ENCODE results near the gene RASSF3. TPM values are rescaled to one million over a fixed set of nuclear protein-coding genes. Genes with fewer than 3 reads are reported as not detected.

RASSF3 gene
- polyA plus RNA-seq, 3 donors, result 6.6 to 77.9 (median 14.5) TPM

DNA sequence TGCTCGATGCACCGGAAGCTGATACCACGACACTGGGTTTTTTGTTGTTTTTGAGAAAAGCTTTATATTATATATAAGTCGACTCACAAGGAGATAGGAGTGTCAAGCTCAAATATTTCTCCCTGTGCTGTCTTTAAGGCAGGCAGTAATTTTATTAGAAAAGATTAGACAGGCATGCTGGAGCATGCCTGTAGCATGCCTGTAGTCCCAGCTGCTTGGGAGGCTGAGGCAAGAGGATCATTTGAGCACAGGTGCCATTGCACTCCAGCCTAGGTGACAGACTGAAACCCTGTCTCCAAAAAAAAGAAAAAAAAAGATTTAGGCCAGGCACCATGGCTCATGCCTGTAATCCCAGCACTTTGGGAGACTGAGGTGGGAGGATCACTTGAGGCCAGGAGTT is 97.1 kb downstream of the RASSF3 start:
- no peaks in the 10 kb centered on the region for H3K9me3 Mint-ChIP-seq
- intact Hi-C loops (cut with micrococcal nuclease), result no loop called here
- WGBS (ENCODE audit: insufficient coverage), result no CpG with 5 or more reads among the region's 4 CpGs

DNA sequence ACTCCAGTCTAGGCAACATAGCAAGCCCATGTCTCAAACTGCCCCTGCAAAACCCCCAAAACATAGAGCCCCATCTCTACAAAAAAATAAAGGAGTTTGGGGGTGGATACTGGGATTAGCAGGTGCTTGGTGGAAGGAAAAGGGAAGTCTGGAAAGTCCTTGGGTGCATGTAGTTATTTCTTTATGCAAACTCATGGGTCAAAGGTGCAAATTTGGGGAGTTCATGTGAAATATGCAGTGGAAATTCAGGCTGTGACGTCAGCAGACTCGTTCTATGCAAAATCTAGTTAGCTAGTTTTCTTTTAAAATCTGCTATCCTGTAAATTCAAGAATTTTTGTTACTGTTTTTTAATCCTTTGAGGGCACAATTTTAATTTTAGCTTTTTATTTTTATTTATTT is 97.6 kb downstream of the RASSF3 start:
- H3K27me3 ChIP-seq (ENCODE audit: control insufficient read depth in 2 of 2, insufficient read depth in 2 of 2, low read length in 2 of 2), result no peaks in the 10 kb centered on the region
- H4K20me1 ChIP-seq (ENCODE audit: insufficient read depth, low read length), result peaks cover 19% of the 10 kb centered on the region
- Mint-ChIP-seq H3K4me1 (peaks cover 6% of the 10 kb centered on the region), H3K27ac (peak overlapping the region in 3 of 7 donors; percentile 3 to 56 (median 46)), H3K36me3 (peaks cover 43 to 69% of the 10 kb centered on the region in 2 donors), H3K4me3 (no peak overlapping the region), H3K9me3 (no peaks in the 10 kb centered on the region), H3K27me3 (ENCODE audit: low read depth in 3 of 3) (no peaks in the 10 kb centered on the region)
- peak in 1 of 3 donors; percentile 73 for DNase-seq
- WGBS (ENCODE audit: insufficient coverage), result 67% methylated on average over 2 of the region's 2 CpGs
- no peak overlapping the region for H3K4me3 ChIP-seq (replicated peaks in 1 of 3; ENCODE audit: low read depth in 2 of 3, low read length in 3 of 3)
- H3K9me3 ChIP-seq (replicated peaks in 1 of 2; ENCODE audit: control insufficient read depth in 1 of 2, insufficient read depth in 1 of 2, low read length in 2 of 2), result no peaks in the 10 kb centered on the region
- H3K4me1 ChIP-seq (ENCODE audit: control insufficient read depth in 1 of 2, insufficient read depth in 2 of 2, low read length in 2 of 2), result peaks cover 4 to 6% of the 10 kb centered on the region in 2 donors
- no peak overlapping the region for H3K9ac ChIP-seq (ENCODE audit: insufficient read depth, low read length, poor library complexity, severe bottlenecking)
- peaks cover 5 to 44% of the 10 kb centered on the region in 2 donors for H3K36me3 ChIP-seq (replicated peaks in 1 of 2; ENCODE audit: control insufficient read depth in 1 of 2, insufficient read depth in 2 of 2, low read length in 2 of 2)
- TF ChIP-seq, protein P1, sequence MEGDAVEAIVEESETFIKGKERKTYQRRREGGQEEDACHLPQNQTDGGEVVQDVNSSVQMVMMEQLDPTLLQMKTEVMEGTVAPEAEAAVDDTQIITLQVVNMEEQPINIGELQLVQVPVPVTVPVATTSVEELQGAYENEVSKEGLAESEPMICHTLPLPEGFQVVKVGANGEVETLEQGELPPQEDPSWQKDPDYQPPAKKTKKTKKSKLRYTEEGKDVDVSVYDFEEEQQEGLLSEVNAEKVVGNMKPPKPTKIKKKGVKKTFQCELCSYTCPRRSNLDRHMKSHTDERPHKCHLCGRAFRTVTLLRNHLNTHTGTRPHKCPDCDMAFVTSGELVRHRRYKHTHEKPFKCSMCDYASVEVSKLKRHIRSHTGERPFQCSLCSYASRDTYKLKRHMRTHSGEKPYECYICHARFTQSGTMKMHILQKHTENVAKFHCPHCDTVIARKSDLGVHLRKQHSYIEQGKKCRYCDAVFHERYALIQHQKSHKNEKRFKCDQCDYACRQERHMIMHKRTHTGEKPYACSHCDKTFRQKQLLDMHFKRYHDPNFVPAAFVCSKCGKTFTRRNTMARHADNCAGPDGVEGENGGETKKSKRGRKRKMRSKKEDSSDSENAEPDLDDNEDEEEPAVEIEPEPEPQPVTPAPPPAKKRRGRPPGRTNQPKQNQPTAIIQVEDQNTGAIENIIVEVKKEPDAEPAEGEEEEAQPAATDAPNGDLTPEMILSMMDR (IDR thresholded peaks at IDR 0.05), result no peak
- no peak overlapping the region for H3K27ac ChIP-seq (ENCODE audit: low read depth in 1 of 2, low read length in 2 of 2)
- H3K4me2 ChIP-seq (replicated peaks; ENCODE audit: extremely low read depth, low read length, poor library complexity, severe bottlenecking), result no peak overlapping the region
- H2AFZ ChIP-seq (ENCODE audit: insufficient read depth, low read depth, low read length, poor library complexity, severe bottlenecking), result no peak overlapping the region
- intact Hi-C loops (cut with micrococcal nuclease), result no loop called here
- H3K79me2 ChIP-seq (ENCODE audit: insufficient read depth, low read length), result no peaks in the 10 kb centered on the region

More for the DNA sequence above, 97.1 kb downstream of the RASSF3 start:
- TF ChIP-seq, protein P1 (IDR thresholded peaks at IDR 0.05), result no peak
- H3K27me3 Mint-ChIP-seq (ENCODE audit: low read depth in 3 of 3), result no peaks in the 10 kb centered on the region
- no peak overlapping the region for H2AFZ ChIP-seq (ENCODE audit: insufficient read depth, low read depth, low read length, poor library complexity, severe bottlenecking)
- no peak overlapping the region for H3K9ac ChIP-seq (ENCODE audit: insufficient read depth, low read length, poor library complexity, severe bottlenecking)
- H3K79me2 ChIP-seq (ENCODE audit: insufficient read depth, low read length), result no peaks in the 10 kb centered on the region
- no peak overlapping the region for H3K27ac ChIP-seq (ENCODE audit: low read depth in 1 of 2, low read length in 2 of 2)
- no peak overlapping the region for H3K4me3 Mint-ChIP-seq
- H4K20me1 ChIP-seq (ENCODE audit: insufficient read depth, low read length), result peaks cover 19% of the 10 kb centered on the region
- peaks cover 2 to 43% of the 10 kb centered on the region in 2 donors for H3K36me3 ChIP-seq (replicated peaks in 1 of 2; ENCODE audit: control insufficient read depth in 1 of 2, insufficient read depth in 2 of 2, low read length in 2 of 2)
- H3K27ac Mint-ChIP-seq, result peak overlapping the region in 4 of 7 donors; percentile 41 to 57 (median 53)
- H3K27me3 ChIP-seq (ENCODE audit: control insufficient read depth in 2 of 2, insufficient read depth in 2 of 2, low read length in 2 of 2), result no peaks in the 10 kb centered on the region
- H3K4me3 ChIP-seq (replicated peaks in 1 of 3; ENCODE audit: low read depth in 2 of 3, low read length in 3 of 3), result no peak overlapping the region
- peaks cover 38 to 68% of the 10 kb centered on the region in 2 donors for H3K36me3 Mint-ChIP-seq
- peaks cover 3 to 4% of the 10 kb centered on the region in 2 donors for H3K4me1 ChIP-seq (ENCODE audit: control insufficient read depth in 1 of 2, insufficient read depth in 2 of 2, low read length in 2 of 2)
- no peak overlapping the region for H3K4me2 ChIP-seq (replicated peaks; ENCODE audit: extremely low read depth, low read length, poor library complexity, severe bottlenecking)
- peaks cover 5% of the 10 kb centered on the region for H3K4me1 Mint-ChIP-seq
- no peaks in the 10 kb centered on the region for H3K9me3 ChIP-seq (replicated peaks in 1 of 2; ENCODE audit: control insufficient read depth in 1 of 2, insufficient read depth in 1 of 2, low read length in 2 of 2)
- DNase-seq, result no peak

Data from CD14-positive monocyte (primary cell).